Neural cell (in vitro differentiated cells): Measurements from ENCODE around the gene ALK.

ENCODE experiments used
- CTCF ChIP-seq: fragments of 450-650 bp; IDR thresholded peaks from 2 replicates; pipeline ENCODE4 v1.5.1; 2014; ENCODE audit warnings: antibody characterized with exemption, mild to moderate bottlenecking, moderate library complexity; ENCODE audit not compliant: poor library complexity, severe bottlenecking
- MXI1 ChIP-seq: fragments of 450-650 bp; conservative IDR thresholded peaks from 2 replicates; pipeline ENCODE4 v1.6.1; 2014; ENCODE audit warnings: antibody characterized with exemption, mild to moderate bottlenecking; ENCODE audit not compliant: poor library complexity, severe bottlenecking
- RAD21 ChIP-seq: fragments of 450-650 bp; conservative IDR thresholded peaks from 2 replicates; pipeline ENCODE4 v1.6.1; 2014; ENCODE audit warnings: antibody characterized with exemption, mild to moderate bottlenecking, moderate library complexity
- REST ChIP-seq: IDR thresholded peaks from 2 replicates; pipeline ENCODE4 v1.6.1; 2012; ENCODE audit warnings: borderline replicate concordance

GRCh38 chr2:29196792-29197788 lies 724.3 kb downstream of the ALK start:
- peak; percentile 91 for TF ChIP-seq RAD21
- TF ChIP-seq CTCF, result peak; percentile 86
- no peak for TF ChIP-seq MXI1
- TF ChIP-seq REST, result no peak
